ENCODE data around the gene SPAG16. TPM values are rescaled to one million over a fixed set of nuclear protein-coding genes. Genes with fewer than 3 reads are reported as not detected.
A peak's percentile ranks its signal among the peaks of the same experiment; 100 is the strongest.

The SPAG16 gene
- polyA plus RNA-seq, 1 of the 3 experiments (the other 2 are of a cell fraction): 29.5 TPM

- H3K4me1 ChIP-seq (ENCODE audit: control insufficient read depth in 1 of 2, insufficient read depth in 2 of 2, low read depth in 1 of 2, low read length in 1 of 2): no peaks in the 10 kb centered on the region
- ChIA-PET POLR2A (no interaction called here), CTCF (interaction anchor here (0.6 kb wide), 1 partner anchor 424 kb away, joined by 4 read pairs; no protein-coding TSS in a partner anchor)
- DNase-seq: no peak
- H4K20me1 ChIP-seq (ENCODE audit: insufficient read depth): no peaks in the 10 kb centered on the region
- TF ChIP-seq RCOR1 (IDR thresholded peaks at IDR 0.05; ENCODE audit: low read length) (no peak), SIN3A (IDR thresholded peaks at IDR 0.05; ENCODE audit: borderline replicate concordance, low read depth, low read length) (no peak), FOXJ3 (CRISPR knock-in tag; IDR thresholded peaks at IDR 0.05) (no peak), REST (IDR thresholded peaks at IDR 0.05; ENCODE audit: low read depth, low read length) (no peak), YY1 (IDR thresholded peaks at IDR 0.05; ENCODE audit: low read depth) (no peak), FOSL2 (IDR thresholded peaks at IDR 0.05; ENCODE audit: borderline replicate concordance, low read depth) (no peak), ELF1 (IDR thresholded peaks at IDR 0.05) (no peak), IRF3 (IDR thresholded peaks at IDR 0.05; ENCODE audit: low read depth, low read length) (no peak), JUND (IDR thresholded peaks at IDR 0.05) (no peak), RAD21 (IDR thresholded peaks at IDR 0.05; ENCODE audit: low read length) (no peak), NFIC (IDR thresholded peaks at IDR 0.05; ENCODE audit: borderline replicate concordance) (no peak), EP300 (IDR thresholded peaks at IDR 0.05; ENCODE audit: borderline replicate concordance in 1 of 2, low read depth in 1 of 2, low read length in 1 of 2) (no peak), GABPA (IDR thresholded peaks at IDR 0.05; ENCODE audit: low read depth) (no peak), MEF2A (IDR thresholded peaks at IDR 0.05; ENCODE audit: borderline replicate concordance, low read depth) (no peak), NRF1 (IDR thresholded peaks at IDR 0.05; ENCODE audit: low read depth, low read length) (no peak), GATA2 (CRISPR knock-in tag; IDR thresholded peaks at IDR 0.05) (no peak)
- TF ChIP-seq, protein P1, sequence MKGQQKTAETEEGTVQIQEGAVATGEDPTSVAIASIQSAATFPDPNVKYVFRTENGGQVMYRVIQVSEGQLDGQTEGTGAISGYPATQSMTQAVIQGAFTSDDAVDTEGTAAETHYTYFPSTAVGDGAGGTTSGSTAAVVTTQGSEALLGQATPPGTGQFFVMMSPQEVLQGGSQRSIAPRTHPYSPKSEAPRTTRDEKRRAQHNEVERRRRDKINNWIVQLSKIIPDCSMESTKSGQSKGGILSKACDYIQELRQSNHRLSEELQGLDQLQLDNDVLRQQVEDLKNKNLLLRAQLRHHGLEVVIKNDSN (IDR thresholded peaks at IDR 0.05; ENCODE audit: borderline replicate concordance, low read depth): no peak
- TF ChIP-seq, protein P2, sequence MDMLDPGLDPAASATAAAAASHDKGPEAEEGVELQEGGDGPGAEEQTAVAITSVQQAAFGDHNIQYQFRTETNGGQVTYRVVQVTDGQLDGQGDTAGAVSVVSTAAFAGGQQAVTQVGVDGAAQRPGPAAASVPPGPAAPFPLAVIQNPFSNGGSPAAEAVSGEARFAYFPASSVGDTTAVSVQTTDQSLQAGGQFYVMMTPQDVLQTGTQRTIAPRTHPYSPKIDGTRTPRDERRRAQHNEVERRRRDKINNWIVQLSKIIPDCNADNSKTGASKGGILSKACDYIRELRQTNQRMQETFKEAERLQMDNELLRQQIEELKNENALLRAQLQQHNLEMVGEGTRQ (IDR thresholded peaks at IDR 0.05; ENCODE audit: borderline replicate concordance, low read depth, low read length): no peak
- TF ChIP-seq, protein P3, sequence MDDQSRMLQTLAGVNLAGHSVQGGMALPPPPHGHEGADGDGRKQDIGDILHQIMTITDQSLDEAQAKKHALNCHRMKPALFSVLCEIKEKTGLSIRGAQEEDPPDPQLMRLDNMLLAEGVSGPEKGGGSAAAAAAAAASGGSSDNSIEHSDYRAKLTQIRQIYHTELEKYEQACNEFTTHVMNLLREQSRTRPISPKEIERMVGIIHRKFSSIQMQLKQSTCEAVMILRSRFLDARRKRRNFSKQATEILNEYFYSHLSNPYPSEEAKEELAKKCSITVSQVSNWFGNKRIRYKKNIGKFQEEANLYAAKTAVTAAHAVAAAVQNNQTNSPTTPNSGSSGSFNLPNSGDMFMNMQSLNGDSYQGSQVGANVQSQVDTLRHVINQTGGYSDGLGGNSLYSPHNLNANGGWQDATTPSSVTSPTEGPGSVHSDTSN (IDR thresholded peaks at IDR 0.05): no peak
- TF ChIP-seq, protein P4, sequence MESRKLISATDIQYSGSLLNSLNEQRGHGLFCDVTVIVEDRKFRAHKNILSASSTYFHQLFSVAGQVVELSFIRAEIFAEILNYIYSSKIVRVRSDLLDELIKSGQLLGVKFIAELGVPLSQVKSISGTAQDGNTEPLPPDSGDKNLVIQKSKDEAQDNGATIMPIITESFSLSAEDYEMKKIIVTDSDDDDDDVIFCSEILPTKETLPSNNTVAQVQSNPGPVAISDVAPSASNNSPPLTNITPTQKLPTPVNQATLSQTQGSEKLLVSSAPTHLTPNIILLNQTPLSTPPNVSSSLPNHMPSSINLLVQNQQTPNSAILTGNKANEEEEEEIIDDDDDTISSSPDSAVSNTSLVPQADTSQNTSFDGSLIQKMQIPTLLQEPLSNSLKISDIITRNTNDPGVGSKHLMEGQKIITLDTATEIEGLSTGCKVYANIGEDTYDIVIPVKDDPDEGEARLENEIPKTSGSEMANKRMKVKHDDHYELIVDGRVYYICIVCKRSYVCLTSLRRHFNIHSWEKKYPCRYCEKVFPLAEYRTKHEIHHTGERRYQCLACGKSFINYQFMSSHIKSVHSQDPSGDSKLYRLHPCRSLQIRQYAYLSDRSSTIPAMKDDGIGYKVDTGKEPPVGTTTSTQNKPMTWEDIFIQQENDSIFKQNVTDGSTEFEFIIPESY (IDR thresholded peaks at IDR 0.05; ENCODE audit: borderline replicate concordance, low read depth): no peak
- no peaks in the 10 kb centered on the region for H3K79me2 ChIP-seq (ENCODE audit: insufficient read depth)
- H3K9me3 ChIP-seq: 0 out of 2 replicates have a peak, but pooled peaks cover 5% of the 10 kb centered on the region
- H3K9ac ChIP-seq: no peak overlapping the region
- H2AFZ ChIP-seq (ENCODE audit: low read depth): 0 out of 2 replicates have a peak overlapping the region, but pooled peaks have one; percentile 13
- WGBS (ENCODE audit: low lambda C conversion rate): 43% methylated on average over 3 of the region's 3 CpGs
- no peaks in the 10 kb centered on the region for H3K36me3 ChIP-seq (replicated peaks in 1 of 2; ENCODE audit: control insufficient read depth in 1 of 2, insufficient read depth in 2 of 2, low read length in 1 of 2)
- no peaks in the 10 kb centered on the region for H3F3A ChIP-seq (replicated peaks; ENCODE audit: insufficient read depth)
- no peaks in the 10 kb centered on the region for H3K27me3 ChIP-seq (ENCODE audit: insufficient read depth)
- H3K4me3 ChIP-seq (ENCODE audit: low read depth in 2 of 2, low read length in 1 of 2): no peak overlapping the region
- no peaks in the 10 kb centered on the region for H3K9me2 ChIP-seq
- H3K27ac ChIP-seq (ENCODE audit: low read depth in 2 of 2, low read length in 1 of 2): no peak overlapping the region
- no peak overlapping the region for H3K4me2 ChIP-seq
These were observed 277.5 kb downstream of the SPAG16 start for GRCh38 chr2:213561759-213562158.
